Gastrocnemius medialis (tissue), 4 donors: ENCODE data around the gene PIGV.

ENCODE experiments used
- POLR2A ChIP-seq, 2 donors: fragments of 450-650 bp; IDR thresholded peaks; one replicate each; pipeline ENCODE4 v1.6.1; 2017; ENCODE audit warnings: antibody characterized with exemption in 2 of 2, mild to moderate bottlenecking in 2 of 2, moderate library complexity in 2 of 2
- TF ChIP-seq, protein P1 (sequence below), 5 experiments: fragments of 450-650 bp in 3 of 5; fragments of 200-600 bp in 2 of 5; sonication (generic) in 2 of 5; IDR thresholded peaks in 4 of 5; conservative IDR thresholded peaks in 1 of 5; 1 replicate in 4 of 5; 2 replicates in 1 of 5; pipeline ENCODE4 v1.5.1; 2016 to 2019; ENCODE audit warnings: antibody characterized with exemption in 5 of 5, mild to moderate bottlenecking in 3 of 5, moderate library complexity in 3 of 5

DNA sequence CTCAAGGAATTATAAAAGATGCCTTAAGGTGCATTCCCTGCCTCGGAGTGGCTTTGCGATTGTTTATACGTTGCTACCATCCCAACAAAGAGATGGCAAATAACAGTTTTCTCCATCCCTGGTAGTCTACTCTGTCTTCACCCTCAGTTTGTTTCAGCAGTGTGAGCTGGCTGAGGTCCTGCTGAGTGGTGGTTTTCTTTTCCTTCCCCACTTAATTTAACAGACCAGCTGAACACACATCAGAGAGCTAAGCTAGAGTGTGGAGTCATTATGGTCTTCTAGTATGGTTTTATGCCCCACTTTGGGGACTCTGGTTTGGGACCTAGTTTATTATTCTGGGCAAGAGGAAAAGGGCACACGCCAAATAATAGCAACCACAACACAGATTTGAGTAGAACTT, 2.2 kb downstream of the PIGV start:
- TF ChIP-seq, protein P1, sequence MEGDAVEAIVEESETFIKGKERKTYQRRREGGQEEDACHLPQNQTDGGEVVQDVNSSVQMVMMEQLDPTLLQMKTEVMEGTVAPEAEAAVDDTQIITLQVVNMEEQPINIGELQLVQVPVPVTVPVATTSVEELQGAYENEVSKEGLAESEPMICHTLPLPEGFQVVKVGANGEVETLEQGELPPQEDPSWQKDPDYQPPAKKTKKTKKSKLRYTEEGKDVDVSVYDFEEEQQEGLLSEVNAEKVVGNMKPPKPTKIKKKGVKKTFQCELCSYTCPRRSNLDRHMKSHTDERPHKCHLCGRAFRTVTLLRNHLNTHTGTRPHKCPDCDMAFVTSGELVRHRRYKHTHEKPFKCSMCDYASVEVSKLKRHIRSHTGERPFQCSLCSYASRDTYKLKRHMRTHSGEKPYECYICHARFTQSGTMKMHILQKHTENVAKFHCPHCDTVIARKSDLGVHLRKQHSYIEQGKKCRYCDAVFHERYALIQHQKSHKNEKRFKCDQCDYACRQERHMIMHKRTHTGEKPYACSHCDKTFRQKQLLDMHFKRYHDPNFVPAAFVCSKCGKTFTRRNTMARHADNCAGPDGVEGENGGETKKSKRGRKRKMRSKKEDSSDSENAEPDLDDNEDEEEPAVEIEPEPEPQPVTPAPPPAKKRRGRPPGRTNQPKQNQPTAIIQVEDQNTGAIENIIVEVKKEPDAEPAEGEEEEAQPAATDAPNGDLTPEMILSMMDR (IDR thresholded peaks at IDR 0.05 in 4 of 5, conservative IDR thresholded peaks at IDR 0.05 in 1 of 5), result no peak
- no peak for TF ChIP-seq POLR2A (IDR thresholded peaks at IDR 0.05)
